NCI-H1092 treated with DMSO at 0.1 percent for 48 hours (cell line): ENCODE data around the gene RASA1.

Experiments
- DNase-seq: peaks from one replicate; lab custom pipeline; 2025; lab: John Stamatoyannopoulos, UW

The RASA1 gene

DNA sequence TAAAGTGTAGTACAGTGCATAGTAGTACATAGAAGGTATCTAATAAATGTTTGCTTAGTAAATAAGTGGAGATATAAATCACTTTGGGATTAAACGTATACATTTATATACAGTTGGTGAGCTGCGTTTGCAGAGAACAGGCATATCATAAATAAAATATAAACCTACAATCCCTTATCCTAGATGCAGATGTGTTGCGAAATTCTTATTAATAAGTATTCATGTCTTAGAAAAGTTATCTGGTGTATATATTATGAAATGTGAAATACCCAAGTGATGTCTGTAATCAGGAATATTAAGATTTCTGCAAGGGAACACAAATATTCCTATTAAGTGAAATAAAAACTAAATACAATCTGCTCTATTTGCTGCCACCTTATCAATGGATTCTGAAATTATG lies 136.2 kb downstream of the RASA1 start:
- DNase-seq, result no peak

GRCh38 chr5:87404359-87404758 lies 136.7 kb downstream of the RASA1 start:
- DNase-seq, result no peak

DNA sequence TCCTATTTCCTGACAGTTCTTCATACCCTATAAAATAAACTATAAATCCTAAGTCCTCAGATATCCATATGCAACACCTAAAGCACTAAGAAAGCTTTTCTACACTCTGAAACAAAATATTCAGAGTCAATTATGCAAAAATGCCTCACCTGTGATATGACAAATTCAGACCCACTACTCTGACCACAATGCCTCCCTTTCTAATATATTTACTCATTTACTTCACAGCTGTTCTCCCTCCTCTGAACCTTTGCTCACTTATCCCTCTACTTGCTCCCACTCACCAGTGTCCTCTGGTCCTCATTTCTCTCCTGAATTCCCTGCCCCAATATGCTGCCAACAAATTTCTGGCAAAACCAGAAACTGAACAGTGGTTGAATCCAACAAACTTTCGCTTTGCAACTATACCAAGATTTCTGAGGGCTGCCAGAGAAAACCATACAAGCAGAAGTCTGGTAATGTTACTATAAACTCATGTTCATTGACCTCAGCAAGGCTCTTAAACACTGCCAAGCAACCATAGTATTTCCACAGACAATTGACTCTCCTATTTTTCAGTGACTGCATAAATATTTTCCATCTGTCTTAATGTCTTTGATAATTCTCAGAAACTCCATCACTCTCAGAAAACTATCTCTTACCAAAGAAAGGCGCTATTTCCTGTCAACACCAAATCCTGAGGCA lies 137.9 kb downstream of the RASA1 start:
- no peak for DNase-seq

- no peak for DNase-seq
Measured at GRCh38 chr5:87408204-87408603, 140.5 kb downstream of the RASA1 start.

DNA sequence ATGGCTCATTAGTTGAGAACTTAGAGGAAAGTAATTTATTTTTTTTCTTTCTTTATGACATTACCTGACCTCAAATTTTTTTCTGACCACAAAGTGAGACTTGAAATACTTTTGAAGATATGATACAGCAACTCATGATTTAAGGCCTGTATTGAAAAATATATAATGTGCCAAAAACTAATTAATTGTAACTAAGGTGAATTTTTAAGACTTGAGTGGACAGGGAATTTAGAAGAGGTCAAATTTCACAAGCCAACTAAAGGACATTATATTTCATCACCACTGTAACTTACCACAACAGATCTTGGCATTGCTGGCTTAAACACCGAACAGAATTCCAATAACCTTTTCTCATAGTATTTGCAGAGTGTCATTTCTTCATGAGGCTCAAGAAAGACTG lies 143.2 kb downstream of the RASA1 start:
- DNase-seq, result no peak

GRCh38 chr5:87411586-87411972 lies 143.9 kb downstream of the RASA1 start:
- no peak for DNase-seq

GRCh38 chr5:87411973-87412629 lies 144.4 kb downstream of the RASA1 start:
- DNase-seq, result peak; percentile 61

- DNase-seq, result peak; percentile 93
Measured at GRCh38 chr5:87412630-87413342, 145.1 kb downstream of the RASA1 start, which contains the start of gene CCNH. CCNH (minus strand) TSS chr5:87412930; CDS start chr5:87412794, 136 bp downstream.

- DNase-seq, result peak; percentile 38
Measured at GRCh38 chr5:87413343-87413645, 145.6 kb downstream of the RASA1 start.

DNA sequence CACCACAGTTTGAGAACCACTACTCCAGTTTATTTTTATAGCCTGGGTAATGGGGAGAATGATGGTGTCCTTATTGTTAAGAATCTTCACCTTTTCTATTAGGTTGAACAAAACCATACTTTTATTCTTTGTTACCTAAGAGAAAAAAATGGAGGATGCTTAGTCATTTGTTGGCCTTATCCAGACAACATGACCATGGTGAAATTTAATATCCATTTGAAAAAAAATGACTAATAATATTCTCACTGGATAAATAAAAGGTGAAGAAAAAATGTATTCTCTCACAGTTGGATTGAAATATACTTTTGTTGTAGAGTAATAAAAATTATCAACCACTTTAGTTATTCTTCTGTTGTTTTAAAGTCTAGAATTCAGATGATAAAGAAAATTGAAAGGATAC lies 150.8 kb downstream of the RASA1 start:
- DNase-seq, result no peak

GRCh38 chr5:87421307-87421706 lies 153.6 kb downstream of the RASA1 start:
- no peak for DNase-seq

GRCh38 chr5:87423755-87424154 lies 156.1 kb downstream of the RASA1 start:
- DNase-seq, result no peak

- no peak for DNase-seq
Measured at GRCh38 chr5:87430863-87431457, 163.3 kb downstream of the RASA1 start.

DNA sequence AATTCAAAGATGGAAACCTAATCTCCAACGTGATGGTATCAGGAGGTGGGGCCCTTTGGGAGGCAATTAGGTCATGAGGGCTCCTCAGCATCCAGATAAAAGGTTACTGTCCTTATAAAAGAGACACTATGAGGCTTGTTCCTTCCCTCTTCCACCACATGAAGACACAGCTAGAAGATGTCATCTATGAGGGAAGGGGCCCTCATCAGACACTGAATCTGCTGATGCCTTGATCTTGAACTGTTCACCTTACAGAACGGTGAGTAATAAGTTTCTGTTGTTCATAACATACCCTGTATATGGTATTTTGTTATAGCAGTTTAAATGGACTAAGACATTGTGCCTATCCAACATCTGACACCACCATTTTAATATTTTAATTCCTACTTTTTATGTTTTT lies 164.8 kb downstream of the RASA1 start:
- DNase-seq, result no peak

DNA sequence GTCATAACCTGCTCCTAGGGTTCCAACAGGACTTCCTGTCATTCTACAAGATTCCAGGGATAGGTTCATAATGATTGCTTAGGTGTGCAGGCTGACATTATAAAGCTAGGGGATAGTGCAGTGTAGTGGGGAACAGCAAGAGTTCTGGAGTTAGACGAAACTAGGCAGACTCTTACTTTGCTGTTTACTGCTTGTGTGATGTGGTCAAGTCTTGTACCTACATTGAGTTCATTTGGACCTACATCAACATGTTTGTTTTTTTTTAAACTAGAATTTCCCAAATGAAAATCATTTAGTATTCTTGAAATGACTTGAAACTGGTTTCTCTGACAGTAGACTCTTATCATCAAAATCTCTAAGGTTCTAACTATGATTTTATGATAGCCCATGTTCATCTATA lies 166.3 kb downstream of the RASA1 start:
- DNase-seq, result no peak

DNA sequence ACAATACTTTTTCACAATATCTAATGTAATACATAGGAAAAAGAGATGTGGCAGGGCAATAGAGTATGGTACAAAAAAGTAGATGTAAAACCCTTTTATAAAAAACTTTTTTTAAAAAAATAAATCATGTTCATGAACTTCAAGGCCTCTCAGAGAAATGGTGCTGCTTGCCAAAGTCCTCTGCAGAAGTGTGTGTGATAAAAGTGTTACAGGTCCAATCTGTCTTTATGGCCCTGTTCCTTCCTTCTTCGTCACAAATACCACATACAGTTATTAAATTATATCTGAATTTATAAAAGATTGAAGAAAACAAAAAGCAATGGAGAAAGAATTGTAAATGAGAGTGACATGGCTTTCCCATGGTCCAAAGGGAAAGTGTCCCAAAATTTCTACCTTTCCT lies 166.8 kb downstream of the RASA1 start:
- DNase-seq, result no peak

DNA sequence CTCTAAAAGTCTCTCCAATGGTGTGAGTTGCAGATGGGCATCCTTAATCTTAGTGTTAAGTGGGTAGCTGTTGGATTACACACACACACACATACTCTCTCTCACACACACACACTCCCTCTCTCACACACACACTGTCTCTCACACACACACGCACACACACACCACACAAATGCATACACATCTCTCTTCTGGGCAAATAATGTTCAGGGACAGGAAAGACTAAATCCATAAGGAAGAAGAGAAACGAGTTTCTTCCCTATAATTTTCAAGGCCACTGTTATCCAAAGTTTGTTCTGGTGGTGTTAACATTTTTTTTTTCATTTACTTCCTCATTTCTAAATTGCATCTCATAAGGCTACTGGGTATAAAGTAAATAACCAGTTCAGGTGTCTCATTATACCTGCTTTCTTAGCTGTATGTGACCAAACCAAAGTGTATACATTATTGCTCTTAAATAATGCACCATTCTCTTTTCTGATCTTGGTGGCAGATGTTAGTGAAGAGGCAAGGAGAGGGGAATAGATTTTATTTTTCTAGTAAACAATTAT lies 167.5 kb downstream of the RASA1 start:
- no peak for DNase-seq

DNA sequence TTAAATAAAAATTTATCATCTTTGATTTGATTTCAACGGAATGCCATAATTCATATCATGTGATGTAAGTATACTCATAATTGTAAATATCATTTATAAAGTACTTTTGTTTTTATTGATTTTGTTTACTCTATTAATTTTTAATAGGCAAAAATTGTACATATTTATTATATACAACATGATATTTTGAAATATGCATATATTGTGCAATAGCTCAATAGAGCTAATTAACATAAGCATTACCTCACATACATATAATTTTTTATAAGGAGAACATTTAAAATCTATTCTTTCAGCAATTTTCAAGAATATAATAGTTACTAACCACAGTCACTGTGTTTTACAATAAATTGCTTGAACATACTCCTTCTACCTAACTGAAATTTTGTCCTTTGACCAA lies 170.0 kb downstream of the RASA1 start:
- DNase-seq, result no peak

DNA sequence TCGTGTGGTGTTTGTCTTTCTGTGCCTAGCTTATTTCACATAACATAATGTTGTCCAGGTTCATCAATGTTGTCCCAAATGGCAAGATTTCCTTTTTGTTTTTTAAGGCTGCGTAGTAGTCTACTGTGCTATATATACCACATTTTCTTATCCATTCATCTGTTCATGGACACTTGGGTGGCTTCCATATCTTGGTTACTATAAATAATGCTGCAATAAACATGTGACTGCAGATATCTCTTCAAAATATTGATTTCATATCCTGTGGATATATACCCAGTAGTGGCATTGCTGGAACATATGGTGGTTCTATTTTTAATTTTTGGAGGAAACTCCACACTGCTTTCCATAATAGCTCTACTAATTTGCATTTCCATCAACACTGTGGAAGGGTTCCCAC lies 170.5 kb downstream of the RASA1 start:
- DNase-seq, result no peak
